Measurements from ENCODE around the gene PDCD1. TPM values are rescaled to one million over a fixed set of nuclear protein-coding genes. Genes with fewer than 3 reads are reported as not detected.

The PDCD1 gene
- total and polyA plus RNA-seq, 2 of the 8 experiments (the other 6 are each of a cell fraction or from before 2014, with no cell fraction given) = 0.48 to 1.1 TPM

DNA sequence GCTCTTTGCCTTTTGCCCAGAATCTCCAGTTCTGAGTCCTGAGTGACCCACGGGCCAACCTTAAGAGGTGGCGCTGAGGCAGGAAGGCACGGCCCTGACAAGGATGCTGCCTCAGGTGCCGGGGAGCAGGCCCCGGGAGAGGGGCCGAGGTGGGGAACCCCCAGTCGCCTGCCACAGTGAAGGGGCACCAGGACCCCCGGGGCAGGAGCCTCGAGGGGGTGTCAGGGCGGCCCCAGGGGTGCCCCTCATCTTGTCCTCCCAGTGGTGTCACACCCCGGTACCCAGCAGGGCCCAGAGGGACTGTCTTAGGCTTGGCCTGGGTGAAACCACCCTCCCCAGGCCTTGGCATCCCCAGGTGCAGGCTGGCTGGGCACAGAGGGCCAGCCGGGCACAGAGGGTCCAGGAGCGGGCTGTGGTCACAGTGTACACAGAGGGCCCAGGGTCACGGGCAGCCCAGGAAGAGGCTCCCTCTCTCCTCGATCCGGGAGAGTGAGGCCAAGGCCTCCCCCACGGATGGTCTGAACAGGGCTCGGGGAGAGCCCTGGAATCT is 1.0 kb downstream of the PDCD1 start:
- no peak overlapping the region for H3K27ac ChIP-seq (ENCODE audit: low read depth, low read length)
- no peak overlapping the region for H2BK5ac ChIP-seq (ENCODE audit: low read depth, low read length)
- peaks cover 9% of the 10 kb centered on the region; the same call in 1 of the 2 replicates for H3K23me2 ChIP-seq (ENCODE audit: low read depth, low read length)
- no peak overlapping the region for H3K4ac ChIP-seq (replicated peaks; ENCODE audit: insufficient read length, low read depth, low read length)
- H3K23ac ChIP-seq (ENCODE audit: insufficient read length) = no peak overlapping the region
- no peaks in the 10 kb centered on the region for H3K27me3 ChIP-seq (replicated peaks in 1 of 4; ENCODE audit: control insufficient read depth in 3 of 4, extremely low read depth in 1 of 4, insufficient read depth in 3 of 4, low read length in 3 of 4)
- no peak overlapping the region for H4K91ac ChIP-seq (replicated peaks; ENCODE audit: insufficient read length, low read length)
- FAIRE-seq (no peak), DNase-seq (ENCODE audit: low read depth in 1 of 2, low spot score in 2 of 2) (no peak)
- H4K5ac ChIP-seq (ENCODE audit: insufficient read length, low read depth, low read length) = no peak overlapping the region
- H2BK15ac ChIP-seq (ENCODE audit: low read length) = no peak overlapping the region
- ChIA-PET POLR2A (ENCODE audit: partially characterized antibody) (no interaction called here), CTCF (ENCODE audit: partially characterized antibody) (interaction anchor here (1.7 kb wide), 1 partner anchor 198 kb away, joined by 4 read pairs; no protein-coding TSS in a partner anchor)
- no peaks in the 10 kb centered on the region; the same call in 1 of the 2 replicates for H3K79me1 ChIP-seq (ENCODE audit: low read depth, low read length)
- H2BK12ac ChIP-seq (ENCODE audit: low read depth, low read length) = no peak overlapping the region
- no peak overlapping the region for H2BK120ac ChIP-seq (replicated peaks; ENCODE audit: low read depth, low read length)
- H3K4me1 ChIP-seq (replicated peaks in 1 of 4; ENCODE audit: control insufficient read depth in 3 of 4, insufficient read depth in 4 of 4, low read length in 3 of 4) = peaks cover 0 to 17% (median 6%) of the 10 kb centered on the region in 4 experiments; a peak in 6 of 7 replicates
- H3K14ac ChIP-seq (ENCODE audit: insufficient read length) = no peak overlapping the region
- no peaks in the 10 kb centered on the region for H3K9me3 ChIP-seq (ENCODE audit: insufficient read depth in 2 of 2, low read depth in 1 of 2, low read length in 1 of 2)
- H2BK20ac ChIP-seq (ENCODE audit: low read length) = no peak overlapping the region
- no peak overlapping the region; the same call in 1 of the 2 replicates for H3K18ac ChIP-seq (ENCODE audit: extremely low read depth, low read length)
- H3K9ac ChIP-seq (replicated peaks in 1 of 4; ENCODE audit: extremely low read depth in 1 of 4, low read depth in 3 of 4, low read length in 3 of 4) = no peak overlapping the region
- no peak overlapping the region for H3K4me2 ChIP-seq (ENCODE audit: insufficient read depth in 1 of 2, low read depth in 2 of 2, low read length in 2 of 2)
- H4K20me1 ChIP-seq (replicated peaks in 1 of 2; ENCODE audit: control insufficient read depth in 1 of 2, insufficient read depth in 2 of 2, low read length in 2 of 2) = no peaks in the 10 kb centered on the region
- WGBS, 2 experiments (ENCODE audit: extremely low coverage in 1 of 2, insufficient coverage in 1 of 2, insufficient read length in 1 of 2, insufficient replicate concordance in 2 of 2, low coverage in 1 of 2, low lambda C conversion rate in 2 of 2, missing lambda C conversion rate in 1 of 2) = 93% methylated on average over 14 of the region's 18 CpGs; no CpG with 5 or more reads in 1 of the 2 experiments
- no peaks in the 10 kb centered on the region; a peak in 1 of 8 replicates for H3K36me3 ChIP-seq (ENCODE audit: control insufficient read depth in 2 of 4, insufficient read depth in 4 of 4, low read length in 3 of 4)
- no peak overlapping the region for H2AK5ac ChIP-seq (ENCODE audit: low read depth, low read length)
- H3K4me3 ChIP-seq (ENCODE audit: extremely low read depth in 1 of 4, insufficient read depth in 2 of 4, low read depth in 3 of 4, low read length in 4 of 4) = no peak overlapping the region
- H3K56ac ChIP-seq (replicated peaks; ENCODE audit: insufficient read length, low read depth, low read length) = no peak overlapping the region
- H4K8ac ChIP-seq (ENCODE audit: extremely low read depth, insufficient read depth, low read length) = no peak overlapping the region
- no peak overlapping the region for H2AFZ ChIP-seq (ENCODE audit: low read length)
- no peaks in the 10 kb centered on the region for H3K79me2 ChIP-seq (ENCODE audit: control insufficient read depth in 1 of 2, insufficient read depth in 2 of 2, low read length in 2 of 2)
- TF ChIP-seq TAF1 (IDR thresholded peaks at IDR 0.05; ENCODE audit: low read depth, low read length) (no peak), RAD21 (IDR thresholded peaks at IDR 0.05 in 1 of 2, conservative IDR thresholded peaks at IDR 0.05 in 1 of 2; ENCODE audit: low read depth in 2 of 2, low read length in 2 of 2) (no peak), YY1 (IDR thresholded peaks at IDR 0.05; ENCODE audit: low read depth, low read length) (no peak), BCL11A (IDR thresholded peaks at IDR 0.05; ENCODE audit: low read depth in 2 of 2, low read length in 2 of 2) (no peak), GTF2F1 (IDR thresholded peaks at IDR 0.05; ENCODE audit: borderline replicate concordance, low read depth, low read length) (no peak)

Measured in H1 (cell line).